ENCODE measurements around the gene SYNPO2.

The SYNPO2 gene

GRCh38 chr4:119106036-119107000, 217.7 kb downstream of the SYNPO2 start:
- DNase-seq (ENCODE audit: low read depth in 2 of 2) = no peak

GRCh38 chr4:119110121-119110520, 221.5 kb downstream of the SYNPO2 start:
- DNase-seq (ENCODE audit: low read depth in 2 of 2) = no peak

All from stimulated activated CD8-positive, alpha-beta memory T cell treated with anti-CD3 and anti-CD28 coated beads, Interleukin-2, amount 100 ng/mL, for 48 hours (primary cell).